Neural cell (in vitro differentiated cells): ENCODE results near the gene TRAPPC2. TPM values are rescaled to one million over a fixed set of nuclear protein-coding genes. Genes with fewer than 3 reads are reported as not detected.

Source experiments
- H2AFZ ChIP-seq: fragments of 200-600, 300-800 bp; sonication (generic), shearing (Covaris generic); 2 replicates; pipeline ENCODE4 v1.6.0; 2014; ENCODE audit warnings: low read depth, mild to moderate bottlenecking, antibody characterized with exemption, low read length, moderate library complexity
- H3F3A ChIP-seq: fragments of 200-600 bp; shearing (Covaris generic); 2 replicates; pipeline ENCODE4 v1.6.1; 2016; ENCODE audit warnings: mild to moderate bottlenecking, moderate library complexity, mixed read lengths, antibody characterized with exemption, low read length; ENCODE audit not compliant: insufficient read depth, poor library complexity, severe bottlenecking
- H3K27ac ChIP-seq: fragments of 200-600, 300-800 bp; sonication (generic), shearing (Covaris generic); 2 replicates; pipeline ENCODE4 v1.5.1; 2014; ENCODE audit warnings: mild to moderate bottlenecking, low read length, moderate library complexity
- H3K27me3 ChIP-seq: fragments of 300-800, 200-600 bp; sonication (generic), shearing (Covaris generic); 2 replicates; pipeline ENCODE4 v1.6.0; 2014; ENCODE audit warnings: mild to moderate bottlenecking, low read depth, low read length, moderate library complexity; ENCODE audit not compliant: insufficient read depth
- H3K36me3 ChIP-seq: fragments of 300-800, 200-600 bp; sonication (generic), shearing (Covaris generic); 2 replicates; pipeline ENCODE4 v1.5.1; 2014; ENCODE audit warnings: mild to moderate bottlenecking, antibody characterized with exemption, low read length, moderate library complexity; ENCODE audit not compliant: insufficient read depth
- H3K4me2 ChIP-seq: fragments of 300-800, 200-600 bp; sonication (generic), shearing (Covaris generic); 2 replicates; pipeline ENCODE4 v1.6.0; 2014; ENCODE audit warnings: mild to moderate bottlenecking, low read length
- H3K4me3 ChIP-seq: fragments of 300-800, 200-600 bp; sonication (generic), shearing (Covaris generic); 2 replicates; pipeline ENCODE4 v1.5.1; 2014; ENCODE audit warnings: mild to moderate bottlenecking, low read length, moderate library complexity
- H3K79me2 ChIP-seq: fragments of 200-600 bp; shearing (Covaris generic); replicated peaks from 2 replicates; pipeline ENCODE4 v1.6.0; 2014; ENCODE audit warnings: mild to moderate bottlenecking, low read length, moderate library complexity; ENCODE audit not compliant: insufficient read depth
- H3K9ac ChIP-seq: fragments of 300-800, 200-600 bp; sonication (generic), shearing (Covaris generic); 2 replicates; pipeline ENCODE4 v1.6.1; 2016; ENCODE audit warnings: mild to moderate bottlenecking, low read length, mixed read lengths
- H3K9me2 ChIP-seq: fragments of 200-600 bp; shearing (Covaris generic); 2 replicates; pipeline ENCODE4 v1.6.1; 2016; ENCODE audit warnings: mild to moderate bottlenecking, low read length, mixed read lengths; ENCODE audit not compliant: insufficient read depth
- H3K9me3 ChIP-seq: fragments of 200-600, 300-800 bp; sonication (generic), shearing (Covaris generic); 2 replicates; pipeline ENCODE4 v1.6.1; 2016; ENCODE audit warnings: mild to moderate bottlenecking, mixed run types, low read length, moderate library complexity, mixed read lengths
- H4K20me1 ChIP-seq: fragments of 200-600 bp; shearing (Covaris generic); 2 replicates; pipeline ENCODE4 v1.6.1; 2016; ENCODE audit warnings: mild to moderate bottlenecking, mixed run types; ENCODE audit not compliant: insufficient read depth
- CTCF ChIP-seq: fragments of 450-650 bp; IDR thresholded peaks from 2 replicates; pipeline ENCODE4 v1.5.1; 2014; ENCODE audit warnings: antibody characterized with exemption, mild to moderate bottlenecking, moderate library complexity; ENCODE audit not compliant: poor library complexity, severe bottlenecking
- EP300 ChIP-seq: fragments of 450-650 bp; conservative IDR thresholded peaks from 2 replicates; pipeline ENCODE4 v1.6.1; 2014; ENCODE audit warnings: antibody characterized with exemption, mild to moderate bottlenecking, moderate library complexity; ENCODE audit not compliant: poor library complexity, severe bottlenecking
- EZH2 ChIP-seq: fragments of 200-600, 300-800 bp; shearing (Covaris generic), sonication (generic); IDR thresholded peaks from 2 replicates; pipeline ENCODE4 v1.6.1; 2014; ENCODE audit warnings: antibody characterized with exemption, low read length, borderline replicate concordance, mild to moderate bottlenecking; ENCODE audit not compliant: insufficient read depth, poor library complexity, severe bottlenecking
- MXI1 ChIP-seq: fragments of 450-650 bp; conservative IDR thresholded peaks from 2 replicates; pipeline ENCODE4 v1.6.1; 2014; ENCODE audit warnings: antibody characterized with exemption, mild to moderate bottlenecking; ENCODE audit not compliant: poor library complexity, severe bottlenecking
- POLR2AphosphoS5 ChIP-seq: IDR thresholded peaks from 2 replicates; pipeline ENCODE4 v1.6.1; 2012
- RAD21 ChIP-seq: fragments of 450-650 bp; conservative IDR thresholded peaks from 2 replicates; pipeline ENCODE4 v1.6.1; 2014; ENCODE audit warnings: antibody characterized with exemption, mild to moderate bottlenecking, moderate library complexity
- REST ChIP-seq: IDR thresholded peaks from 2 replicates; pipeline ENCODE4 v1.6.1; 2012; ENCODE audit warnings: borderline replicate concordance
- SMC3 ChIP-seq: fragments of 450-650 bp; conservative IDR thresholded peaks from 2 replicates; pipeline ENCODE4 v1.6.1; 2014; ENCODE audit warnings: antibody characterized with exemption, mild to moderate bottlenecking, moderate library complexity; ENCODE audit not compliant: poor library complexity
- TAF1 ChIP-seq: IDR thresholded peaks from 2 replicates; pipeline ENCODE4 v1.6.1; 2012; ENCODE audit warnings: low read depth
- polyA plus RNA-seq: library from polyadenylated mRNA; depleted of rRNA; stranded (reverse); fragments of >200 nt; gene quantifications from 2 replicates; pipeline ENCODE4 v1.2.3, GENCODE V29; 2014

TRAPPC2 gene
- polyA plus RNA-seq, 1 donor from 2014 or later = 94.2 TPM

- no peaks in the 10 kb centered on the region for H3K9me3 ChIP-seq
- H4K20me1 ChIP-seq = no peaks in the 10 kb centered on the region
- H3K27ac ChIP-seq = no peak overlapping the region
- no peak overlapping the region for H3K9ac ChIP-seq
- H2AFZ ChIP-seq = no peak overlapping the region
- TF ChIP-seq EP300 = no peak
- no peak for TF ChIP-seq SMC3
- no peak for TF ChIP-seq RAD21
- no peak for TF ChIP-seq EZH2
- TF ChIP-seq CTCF = no peak
- no peak for TF ChIP-seq REST
- no peak for TF ChIP-seq POLR2AphosphoS5
- TF ChIP-seq TAF1 = no peak
- TF ChIP-seq MXI1 = no peak
- no peak overlapping the region for H3K4me2 ChIP-seq
- H3K36me3 ChIP-seq = no peaks in the 10 kb centered on the region
- no peaks in the 10 kb centered on the region for H3K9me2 ChIP-seq
- no peaks in the 10 kb centered on the region for H3F3A ChIP-seq
- no peaks in the 10 kb centered on the region for H3K27me3 ChIP-seq
- no peak overlapping the region for H3K4me3 ChIP-seq
- no peaks in the 10 kb centered on the region for H3K79me2 ChIP-seq
These were observed 17.7 kb upstream of the TRAPPC2 start for GRCh38 chrX:13752141-13752540.

- no peaks in the 10 kb centered on the region for H3K9me3 ChIP-seq
- no peaks in the 10 kb centered on the region for H3K9me2 ChIP-seq
- H2AFZ ChIP-seq = no peak overlapping the region
- TF ChIP-seq POLR2AphosphoS5 (no peak), EP300 (no peak), CTCF (no peak), TAF1 (no peak), EZH2 (no peak), RAD21 (no peak), MXI1 (no peak), SMC3 (no peak), REST (no peak)
- H4K20me1 ChIP-seq = no peaks in the 10 kb centered on the region
- H3K27ac ChIP-seq = no peak overlapping the region
- H3K27me3 ChIP-seq = no peaks in the 10 kb centered on the region
- H3K79me2 ChIP-seq = no peaks in the 10 kb centered on the region
- no peaks in the 10 kb centered on the region for H3F3A ChIP-seq
- no peak overlapping the region for H3K4me2 ChIP-seq
- H3K9ac ChIP-seq = no peak overlapping the region
- H3K36me3 ChIP-seq = no peaks in the 10 kb centered on the region
- H3K4me3 ChIP-seq = no peak overlapping the region
These were observed 16.4 kb upstream of the TRAPPC2 start for GRCh38 chrX:13750812-13751211.
